ENCODE measurements around the gene SMAD7.

DNA sequence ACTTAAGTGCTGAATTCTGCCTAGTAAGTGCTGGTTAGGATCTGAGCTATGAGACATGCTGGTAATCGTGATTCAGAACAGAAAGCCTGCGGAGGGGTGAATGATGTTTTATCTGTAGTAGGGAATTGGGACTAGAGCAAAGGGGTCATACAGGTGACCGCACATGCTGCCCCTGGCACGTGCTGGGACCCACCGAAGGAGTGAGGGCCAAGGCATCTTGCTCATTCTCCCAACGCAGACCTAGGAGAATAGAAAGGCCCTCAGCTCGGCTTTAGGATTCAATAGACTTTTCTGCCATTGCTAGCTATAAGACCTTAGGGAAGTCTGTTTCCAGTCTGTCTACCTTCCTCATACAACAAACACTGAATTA is 8.8 kb upstream of the SMAD7 start:
- TF ChIP-seq, protein P1, sequence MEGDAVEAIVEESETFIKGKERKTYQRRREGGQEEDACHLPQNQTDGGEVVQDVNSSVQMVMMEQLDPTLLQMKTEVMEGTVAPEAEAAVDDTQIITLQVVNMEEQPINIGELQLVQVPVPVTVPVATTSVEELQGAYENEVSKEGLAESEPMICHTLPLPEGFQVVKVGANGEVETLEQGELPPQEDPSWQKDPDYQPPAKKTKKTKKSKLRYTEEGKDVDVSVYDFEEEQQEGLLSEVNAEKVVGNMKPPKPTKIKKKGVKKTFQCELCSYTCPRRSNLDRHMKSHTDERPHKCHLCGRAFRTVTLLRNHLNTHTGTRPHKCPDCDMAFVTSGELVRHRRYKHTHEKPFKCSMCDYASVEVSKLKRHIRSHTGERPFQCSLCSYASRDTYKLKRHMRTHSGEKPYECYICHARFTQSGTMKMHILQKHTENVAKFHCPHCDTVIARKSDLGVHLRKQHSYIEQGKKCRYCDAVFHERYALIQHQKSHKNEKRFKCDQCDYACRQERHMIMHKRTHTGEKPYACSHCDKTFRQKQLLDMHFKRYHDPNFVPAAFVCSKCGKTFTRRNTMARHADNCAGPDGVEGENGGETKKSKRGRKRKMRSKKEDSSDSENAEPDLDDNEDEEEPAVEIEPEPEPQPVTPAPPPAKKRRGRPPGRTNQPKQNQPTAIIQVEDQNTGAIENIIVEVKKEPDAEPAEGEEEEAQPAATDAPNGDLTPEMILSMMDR (IDR thresholded peaks at IDR 0.05), result no peak
- no peak for TF ChIP-seq POLR2A (IDR thresholded peaks at IDR 0.05)

All from body of pancreas (tissue), 4 donors.